Measurements from ENCODE around the gene UNC5CL. TPM values are rescaled to one million over a fixed set of nuclear protein-coding genes. Genes with fewer than 3 reads are reported as not detected.

Gene UNC5CL
- total RNA-seq, 1 donor from 2014 or later: 1.4 TPM

- no peaks in the 10 kb centered on the region for H3K4me1 ChIP-seq
Measured at GRCh38 chr6:41042226-41043055, 3.4 kb upstream of the UNC5CL start, which contains the start of gene TSPO2. Gene TSPO2, plus strand, starts transcription at chr6:41042467. Its CDS starts 519 bp downstream, at chr6:41042986.

GRCh38 chr6:41040940-41041536, 2.0 kb upstream of the UNC5CL start:
- no peak overlapping the region for H3K27ac ChIP-seq
- H3K27me3 ChIP-seq: no peaks in the 10 kb centered on the region
- no peak for ATAC-seq
- intact Hi-C loops (cut with DNase I): no loop called here
- no peaks in the 10 kb centered on the region for H3K9me3 ChIP-seq
- no peaks in the 10 kb centered on the region for H3K36me3 ChIP-seq
- no peaks in the 10 kb centered on the region for H3K4me1 ChIP-seq
- no peak for DNase-seq
- no peak for TF ChIP-seq CTCF (IDR thresholded peaks at IDR 0.05)
- no peak overlapping the region for H3K4me3 ChIP-seq

More at GRCh38 chr6:41042226-41043055, 3.4 kb upstream of the UNC5CL start, which contains the start of gene TSPO2:
- no peaks in the 10 kb centered on the region for H3K36me3 ChIP-seq
- H3K9me3 ChIP-seq: no peaks in the 10 kb centered on the region
- intact Hi-C loops (cut with DNase I): no loop called here
- no peak for ATAC-seq
- no peak within 1 kb of the TSS for H3K27ac ChIP-seq
- no peak for TF ChIP-seq CTCF (IDR thresholded peaks at IDR 0.05)
- no peak within 1 kb of the TSS for H3K4me3 ChIP-seq
- no peak for DNase-seq
- no peaks in the 10 kb centered on the region for H3K27me3 ChIP-seq

GRCh38 chr6:41040101-41040939, 1.3 kb upstream of the UNC5CL start:
- intact Hi-C loops (cut with DNase I): no loop called here
- Histone ChIP-seq H3K9me3 (no peaks in the 10 kb centered on the region), H3K27ac (no peak overlapping the region), H3K4me1 (no peaks in the 10 kb centered on the region), H3K4me3 (no peak overlapping the region), H3K27me3 (no peaks in the 10 kb centered on the region), H3K36me3 (no peaks in the 10 kb centered on the region)
- DNase-seq (peak; percentile 73), ATAC-seq (peak; percentile 61)
- TF ChIP-seq CTCF (IDR thresholded peaks at IDR 0.05): no peak

- no peaks in the 10 kb centered on the region for H3K36me3 ChIP-seq
- H3K27ac ChIP-seq: no peak overlapping the region
- no peak for TF ChIP-seq CTCF (IDR thresholded peaks at IDR 0.05)
- no peaks in the 10 kb centered on the region for H3K27me3 ChIP-seq
- H3K4me1 ChIP-seq: no peaks in the 10 kb centered on the region
- ATAC-seq: no peak
- no peaks in the 10 kb centered on the region for H3K9me3 ChIP-seq
- intact Hi-C loops (cut with DNase I): no loop called here
- no peak for DNase-seq
- no peak overlapping the region for H3K4me3 ChIP-seq
Measured at GRCh38 chr6:41038205-41038604, 816 bp downstream of the UNC5CL start.

GRCh38 chr6:41037107-41037900, 1.7 kb downstream of the UNC5CL start:
- intact Hi-C loops (cut with DNase I): no loop called here
- no peaks in the 10 kb centered on the region for H3K9me3 ChIP-seq
- H3K27me3 ChIP-seq: no peaks in the 10 kb centered on the region
- no peak overlapping the region for H3K4me3 ChIP-seq
- H3K4me1 ChIP-seq: no peaks in the 10 kb centered on the region
- DNase-seq (no peak), ATAC-seq (no peak)
- TF ChIP-seq CTCF (IDR thresholded peaks at IDR 0.05): no peak
- H3K36me3 ChIP-seq: no peaks in the 10 kb centered on the region
- no peak overlapping the region for H3K27ac ChIP-seq
